ENCODE results near the gene LIPN.

LIPN gene

DNA sequence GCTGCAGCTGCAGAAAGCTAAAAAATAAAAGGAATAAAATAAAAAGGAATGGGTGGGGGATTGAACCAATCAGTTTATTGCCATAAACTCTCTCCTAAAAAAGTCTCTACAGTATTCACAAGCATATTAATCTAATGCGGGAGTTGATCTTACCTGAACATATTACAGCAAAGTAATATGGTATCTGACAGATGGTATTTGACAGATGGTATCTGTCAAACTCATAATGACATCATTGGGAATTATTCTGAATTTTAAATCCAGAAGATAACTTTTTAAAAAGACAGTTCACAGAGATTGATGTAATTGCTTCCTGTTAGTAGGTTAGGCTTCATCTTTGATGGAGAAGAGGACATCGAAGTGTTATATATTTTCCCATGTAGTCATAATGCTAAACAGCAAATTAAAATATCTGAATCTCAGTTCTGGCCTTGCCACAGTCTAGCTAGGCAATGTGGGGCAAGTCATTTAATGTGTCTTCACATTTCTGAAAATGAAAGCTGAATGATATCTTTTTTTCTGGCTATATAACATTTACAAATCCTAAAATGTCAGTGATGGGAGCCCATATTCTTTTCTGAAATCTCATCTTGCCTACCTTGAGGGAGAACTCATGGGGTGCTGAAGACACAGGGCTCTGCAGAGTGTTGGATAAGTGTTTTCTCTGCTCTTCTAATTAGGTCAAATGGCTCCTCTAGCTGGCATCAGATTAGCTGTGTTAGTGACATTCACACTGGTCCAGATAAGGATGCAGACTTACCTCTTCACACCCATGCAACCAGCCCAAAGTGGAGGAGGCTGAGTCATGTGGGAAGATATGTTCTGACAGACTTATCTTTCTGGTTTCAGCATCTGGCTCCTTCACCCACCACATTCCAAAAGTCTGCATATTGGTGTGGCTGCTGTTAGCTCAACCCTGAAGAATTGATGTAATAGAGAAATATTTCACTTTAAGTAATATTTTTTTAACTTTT, 40.6 kb downstream of the LIPN start:
- H3K27ac ChIP-seq (ENCODE audit: low read depth in 2 of 2, low read length in 2 of 2), result no peak overlapping the region
- H3K9me3 ChIP-seq (ENCODE audit: control insufficient read depth in 2 of 2, low read length in 2 of 2), result no peaks in the 10 kb centered on the region
- H3K36me3 ChIP-seq (ENCODE audit: control insufficient read depth in 2 of 2, insufficient read depth in 2 of 2, low read length in 2 of 2), result no peaks in the 10 kb centered on the region
- H3K4me1 ChIP-seq (ENCODE audit: control insufficient read depth in 2 of 2, insufficient read depth in 2 of 2, low read length in 2 of 2), result no peaks in the 10 kb centered on the region
- no peaks in the 10 kb centered on the region for H3K27me3 ChIP-seq (ENCODE audit: control insufficient read depth in 2 of 2, insufficient read depth in 2 of 2, low read length in 2 of 2)
- no peak overlapping the region for H3K4me3 ChIP-seq (ENCODE audit: low read length in 2 of 2)
- no peak overlapping the region for H3K9ac ChIP-seq (ENCODE audit: low read depth in 1 of 2, low read length in 2 of 2)

DNA sequence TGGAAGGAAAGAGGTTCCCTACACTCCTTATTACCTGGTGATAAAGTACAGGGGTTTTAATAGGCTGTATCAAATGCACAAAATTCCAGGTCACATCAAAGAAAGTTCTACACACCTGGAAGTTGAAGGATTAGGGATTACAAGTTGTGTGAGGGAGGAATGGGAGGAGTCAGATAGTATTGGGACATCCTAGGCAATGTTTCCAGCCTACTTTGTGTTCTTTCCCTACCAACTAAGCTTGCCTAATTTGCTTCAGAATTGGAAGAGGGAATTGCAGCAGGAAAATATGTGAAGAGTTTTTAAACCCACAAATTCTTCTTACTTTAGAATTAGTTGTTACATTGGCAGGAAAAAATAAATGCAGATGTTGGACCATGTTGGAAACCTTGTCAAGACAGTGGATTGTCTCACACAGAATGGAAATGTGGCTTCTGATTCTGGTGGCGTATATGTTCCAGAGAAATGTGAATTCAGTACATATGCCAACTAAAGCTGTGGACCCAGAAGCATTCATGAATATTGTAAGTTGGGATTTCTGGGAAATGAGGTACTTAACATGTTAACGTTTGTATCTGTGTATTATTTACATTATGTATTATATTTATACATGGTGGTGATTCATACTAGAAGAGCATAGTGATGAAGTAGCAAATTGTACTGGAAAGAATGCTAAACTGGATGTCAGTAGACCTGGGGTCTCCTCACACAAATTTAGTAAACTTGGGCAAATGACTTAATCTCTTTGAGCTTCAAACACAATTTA, 42.9 kb downstream of the LIPN start, which contains the start of gene LIPM:
Gene LIPM (plus strand): TSS at position 208 of the 763 bp plus-strand sequence. CDS start 167 bp downstream, at position 375.
- Histone ChIP-seq H3K9ac (ENCODE audit: low read depth in 1 of 2, low read length in 2 of 2) (no peak within 1 kb of the TSS), H3K9me3 (ENCODE audit: control insufficient read depth in 2 of 2, low read length in 2 of 2) (no peaks in the 10 kb centered on the region), H3K4me3 (ENCODE audit: low read length in 2 of 2) (no peak within 1 kb of the TSS), H3K36me3 (ENCODE audit: control insufficient read depth in 2 of 2, insufficient read depth in 2 of 2, low read length in 2 of 2) (no peaks in the 10 kb centered on the region), H3K27me3 (ENCODE audit: control insufficient read depth in 2 of 2, insufficient read depth in 2 of 2, low read length in 2 of 2) (no peaks in the 10 kb centered on the region), H3K27ac (ENCODE audit: low read depth in 2 of 2, low read length in 2 of 2) (no peak within 1 kb of the TSS), H3K4me1 (ENCODE audit: control insufficient read depth in 2 of 2, insufficient read depth in 2 of 2, low read length in 2 of 2) (no peaks in the 10 kb centered on the region)

DNA sequence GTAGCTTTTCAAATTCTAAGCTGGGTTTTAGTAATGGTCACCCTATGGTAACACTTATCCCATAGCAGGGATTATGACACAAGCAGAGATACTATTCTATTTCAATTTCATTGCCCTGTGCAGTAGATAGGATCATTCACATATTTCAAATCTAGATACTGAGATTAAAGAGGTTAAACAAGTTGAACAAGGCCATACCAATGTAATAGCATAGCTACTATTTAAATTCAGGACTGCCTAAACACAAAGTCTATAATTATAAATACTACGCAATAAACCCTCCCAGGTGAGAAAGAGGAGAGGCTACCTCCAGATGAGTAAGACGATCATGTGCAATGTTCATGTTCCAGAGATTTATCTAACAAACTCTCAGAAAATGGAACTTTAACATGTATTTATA, 43.8 kb downstream of the LIPN start:
- Histone ChIP-seq H3K27me3 (ENCODE audit: control insufficient read depth in 2 of 2, insufficient read depth in 2 of 2, low read length in 2 of 2) (no peaks in the 10 kb centered on the region), H3K9ac (ENCODE audit: low read depth in 1 of 2, low read length in 2 of 2) (no peak overlapping the region), H3K9me3 (ENCODE audit: control insufficient read depth in 2 of 2, low read length in 2 of 2) (no peaks in the 10 kb centered on the region), H3K4me3 (ENCODE audit: low read length in 2 of 2) (no peak overlapping the region), H3K27ac (ENCODE audit: low read depth in 2 of 2, low read length in 2 of 2) (no peak overlapping the region), H3K36me3 (ENCODE audit: control insufficient read depth in 2 of 2, insufficient read depth in 2 of 2, low read length in 2 of 2) (no peaks in the 10 kb centered on the region), H3K4me1 (ENCODE audit: control insufficient read depth in 2 of 2, insufficient read depth in 2 of 2, low read length in 2 of 2) (no peaks in the 10 kb centered on the region)

DNA sequence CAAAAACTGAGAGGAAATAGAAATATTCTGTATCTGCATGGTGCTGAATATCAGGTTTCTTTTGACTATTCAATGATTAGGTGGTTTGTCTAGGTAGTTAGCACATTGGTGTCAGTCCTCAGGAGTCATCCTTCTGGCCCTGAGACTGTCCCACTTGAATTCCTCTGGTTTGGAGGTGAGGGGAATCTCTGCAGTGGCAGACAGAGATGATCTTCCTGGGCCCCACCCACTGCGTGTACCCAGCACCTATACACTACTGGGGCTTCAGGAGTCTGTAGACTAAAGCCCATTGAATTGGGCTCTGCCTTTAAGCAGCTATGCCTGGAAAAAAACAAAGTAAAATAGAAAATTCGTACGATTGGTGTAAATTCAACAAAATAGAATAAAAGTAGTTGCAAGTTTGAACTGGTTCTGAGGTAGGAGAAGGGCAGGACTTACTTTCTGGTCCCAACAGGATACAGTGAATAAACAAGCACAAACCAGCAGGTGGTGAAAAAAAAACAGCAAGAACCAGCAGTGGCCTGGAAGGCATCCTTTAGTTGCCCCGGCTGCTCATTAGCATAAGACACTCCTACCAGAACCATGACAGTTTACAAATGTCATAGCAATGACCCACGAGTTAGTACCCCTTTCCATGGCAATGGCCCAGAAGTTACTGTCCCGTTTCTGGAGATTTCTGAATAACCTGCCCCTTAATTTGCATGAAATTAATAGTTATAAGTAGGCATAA, 44.4 kb downstream of the LIPN start:
- Histone ChIP-seq H3K27ac (ENCODE audit: low read depth in 2 of 2, low read length in 2 of 2) (no peak overlapping the region), H3K4me1 (ENCODE audit: control insufficient read depth in 2 of 2, insufficient read depth in 2 of 2, low read length in 2 of 2) (no peaks in the 10 kb centered on the region), H3K9me3 (ENCODE audit: control insufficient read depth in 2 of 2, low read length in 2 of 2) (no peaks in the 10 kb centered on the region), H3K9ac (ENCODE audit: low read depth in 1 of 2, low read length in 2 of 2) (no peak overlapping the region), H3K4me3 (ENCODE audit: low read length in 2 of 2) (no peak overlapping the region), H3K27me3 (ENCODE audit: control insufficient read depth in 2 of 2, insufficient read depth in 2 of 2, low read length in 2 of 2) (no peaks in the 10 kb centered on the region), H3K36me3 (ENCODE audit: control insufficient read depth in 2 of 2, insufficient read depth in 2 of 2, low read length in 2 of 2) (no peaks in the 10 kb centered on the region)

DNA sequence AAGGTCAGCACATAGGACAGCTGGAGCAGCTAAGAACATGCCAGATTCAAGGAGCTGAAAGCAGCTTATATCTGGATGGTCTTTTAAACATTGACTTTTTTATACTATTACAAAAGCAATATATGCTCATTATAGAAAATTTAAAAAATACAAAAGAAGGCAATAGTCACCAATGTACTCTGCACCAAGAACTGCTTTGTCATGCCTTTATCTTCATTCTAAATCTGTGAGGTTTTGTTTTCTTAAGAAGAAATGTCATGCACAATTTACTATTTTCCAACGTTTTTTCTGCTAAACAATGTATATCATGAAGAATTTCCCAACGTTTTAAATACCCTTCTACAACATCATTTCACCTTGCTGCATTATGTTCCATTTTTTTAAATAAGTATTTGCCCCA, 45.5 kb downstream of the LIPN start:
- H3K27ac ChIP-seq (ENCODE audit: low read depth in 2 of 2, low read length in 2 of 2), result no peak overlapping the region
- no peaks in the 10 kb centered on the region for H3K9me3 ChIP-seq (ENCODE audit: control insufficient read depth in 2 of 2, low read length in 2 of 2)
- H3K4me1 ChIP-seq (ENCODE audit: control insufficient read depth in 2 of 2, insufficient read depth in 2 of 2, low read length in 2 of 2), result no peaks in the 10 kb centered on the region
- no peaks in the 10 kb centered on the region for H3K27me3 ChIP-seq (ENCODE audit: control insufficient read depth in 2 of 2, insufficient read depth in 2 of 2, low read length in 2 of 2)
- H3K9ac ChIP-seq (ENCODE audit: low read depth in 1 of 2, low read length in 2 of 2), result no peak overlapping the region
- no peak overlapping the region for H3K4me3 ChIP-seq (ENCODE audit: low read length in 2 of 2)
- H3K36me3 ChIP-seq (ENCODE audit: control insufficient read depth in 2 of 2, insufficient read depth in 2 of 2, low read length in 2 of 2), result no peaks in the 10 kb centered on the region

DNA sequence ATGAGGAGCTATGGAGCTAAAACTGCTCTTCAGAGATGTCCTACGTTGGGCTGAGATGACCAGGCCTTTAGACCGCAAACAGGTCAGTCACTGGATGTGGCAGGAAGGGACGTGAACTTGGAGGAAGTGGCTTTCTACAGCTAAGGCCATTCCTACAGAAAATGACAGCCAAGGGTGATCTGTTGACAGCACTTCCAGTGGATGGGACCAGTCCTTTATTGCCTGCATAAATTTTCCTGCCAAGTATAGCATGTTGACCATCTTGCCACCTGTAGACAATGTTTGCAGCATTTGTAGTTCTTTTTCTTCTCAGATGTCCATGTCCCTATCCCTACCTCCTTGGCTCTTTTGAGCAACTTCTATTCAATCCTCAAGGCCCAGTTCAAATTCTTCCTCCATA, 46.1 kb downstream of the LIPN start:
- H3K9ac ChIP-seq (ENCODE audit: low read depth in 1 of 2, low read length in 2 of 2), result no peak overlapping the region
- no peak overlapping the region for H3K27ac ChIP-seq (ENCODE audit: low read depth in 2 of 2, low read length in 2 of 2)
- no peak overlapping the region for H3K4me3 ChIP-seq (ENCODE audit: low read length in 2 of 2)
- H3K4me1 ChIP-seq (ENCODE audit: control insufficient read depth in 2 of 2, insufficient read depth in 2 of 2, low read length in 2 of 2), result no peaks in the 10 kb centered on the region
- no peaks in the 10 kb centered on the region for H3K36me3 ChIP-seq (ENCODE audit: control insufficient read depth in 2 of 2, insufficient read depth in 2 of 2, low read length in 2 of 2)
- H3K9me3 ChIP-seq (ENCODE audit: control insufficient read depth in 2 of 2, low read length in 2 of 2), result no peaks in the 10 kb centered on the region
- no peaks in the 10 kb centered on the region for H3K27me3 ChIP-seq (ENCODE audit: control insufficient read depth in 2 of 2, insufficient read depth in 2 of 2, low read length in 2 of 2)

DNA sequence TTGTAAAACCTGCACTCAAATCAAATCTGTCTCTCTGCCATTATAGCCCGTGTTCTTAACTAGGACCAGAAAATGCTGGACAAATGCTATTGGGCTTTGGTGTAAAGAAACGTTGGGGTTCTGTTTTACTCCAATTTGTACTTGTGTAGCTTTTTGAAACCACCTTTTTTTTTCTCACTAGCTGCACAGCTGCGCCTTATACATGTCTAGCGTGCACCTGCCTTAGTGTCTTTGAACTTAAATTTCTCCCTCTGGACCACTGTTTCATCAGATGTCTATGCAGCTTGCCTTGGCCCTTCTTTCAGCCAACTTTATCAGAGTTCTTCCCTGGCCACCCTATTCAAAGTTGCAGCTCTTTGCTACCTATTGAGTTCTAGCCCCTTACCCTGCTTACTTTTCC, 49.8 kb downstream of the LIPN start:
- Histone ChIP-seq H3K36me3 (ENCODE audit: control insufficient read depth in 2 of 2, insufficient read depth in 2 of 2, low read length in 2 of 2) (no peaks in the 10 kb centered on the region), H3K27ac (ENCODE audit: low read depth in 2 of 2, low read length in 2 of 2) (no peak overlapping the region), H3K27me3 (ENCODE audit: control insufficient read depth in 2 of 2, insufficient read depth in 2 of 2, low read length in 2 of 2) (no peaks in the 10 kb centered on the region), H3K4me1 (ENCODE audit: control insufficient read depth in 2 of 2, insufficient read depth in 2 of 2, low read length in 2 of 2) (no peaks in the 10 kb centered on the region), H3K4me3 (ENCODE audit: low read length in 2 of 2) (no peak overlapping the region), H3K9ac (ENCODE audit: low read depth in 1 of 2, low read length in 2 of 2) (no peak overlapping the region), H3K9me3 (ENCODE audit: control insufficient read depth in 2 of 2, low read length in 2 of 2) (no peaks in the 10 kb centered on the region)

DNA sequence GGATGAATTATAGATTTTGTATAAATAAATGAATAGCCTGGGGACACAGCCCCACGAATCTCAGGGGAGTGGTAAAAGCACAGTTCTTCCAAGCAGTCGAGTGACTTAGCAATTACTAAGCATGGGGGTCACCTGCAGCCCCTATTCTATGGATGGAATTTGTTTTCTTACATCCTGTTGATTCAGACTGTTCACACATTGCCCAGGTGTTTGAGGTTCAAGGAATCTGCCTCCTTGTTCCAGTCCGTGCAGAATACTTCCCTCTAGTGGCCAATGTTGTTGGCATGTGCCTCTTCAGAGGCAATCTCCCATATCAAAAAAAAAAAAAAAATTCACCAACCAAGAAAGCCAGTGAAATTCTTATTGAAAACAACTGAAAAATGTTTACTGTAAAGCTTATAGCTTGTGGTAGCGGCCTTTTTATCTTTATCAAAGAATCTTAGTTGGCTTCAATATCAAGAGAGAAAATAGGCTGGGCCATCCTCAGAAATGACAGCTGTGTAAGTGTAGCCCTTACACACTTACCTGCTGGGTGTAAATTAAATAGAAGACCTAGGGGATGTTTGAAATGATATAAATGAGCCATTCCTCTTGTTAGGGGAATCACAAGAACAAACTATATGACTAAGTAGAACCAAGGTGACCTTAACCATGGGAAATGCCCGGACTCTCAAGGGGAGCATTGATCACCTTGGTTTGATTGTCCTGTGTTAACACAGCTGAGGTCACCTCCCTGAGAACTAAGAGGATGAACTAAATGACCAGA, 50.6 kb downstream of the LIPN start:
- Histone ChIP-seq H3K27me3 (ENCODE audit: control insufficient read depth in 2 of 2, insufficient read depth in 2 of 2, low read length in 2 of 2) (no peaks in the 10 kb centered on the region), H3K9me3 (ENCODE audit: control insufficient read depth in 2 of 2, low read length in 2 of 2) (no peaks in the 10 kb centered on the region), H3K27ac (ENCODE audit: low read depth in 2 of 2, low read length in 2 of 2) (no peak overlapping the region), H3K36me3 (ENCODE audit: control insufficient read depth in 2 of 2, insufficient read depth in 2 of 2, low read length in 2 of 2) (no peaks in the 10 kb centered on the region), H3K4me3 (ENCODE audit: low read length in 2 of 2) (no peak overlapping the region), H3K9ac (ENCODE audit: low read depth in 1 of 2, low read length in 2 of 2) (no peak overlapping the region), H3K4me1 (ENCODE audit: control insufficient read depth in 2 of 2, insufficient read depth in 2 of 2, low read length in 2 of 2) (no peaks in the 10 kb centered on the region)

DNA sequence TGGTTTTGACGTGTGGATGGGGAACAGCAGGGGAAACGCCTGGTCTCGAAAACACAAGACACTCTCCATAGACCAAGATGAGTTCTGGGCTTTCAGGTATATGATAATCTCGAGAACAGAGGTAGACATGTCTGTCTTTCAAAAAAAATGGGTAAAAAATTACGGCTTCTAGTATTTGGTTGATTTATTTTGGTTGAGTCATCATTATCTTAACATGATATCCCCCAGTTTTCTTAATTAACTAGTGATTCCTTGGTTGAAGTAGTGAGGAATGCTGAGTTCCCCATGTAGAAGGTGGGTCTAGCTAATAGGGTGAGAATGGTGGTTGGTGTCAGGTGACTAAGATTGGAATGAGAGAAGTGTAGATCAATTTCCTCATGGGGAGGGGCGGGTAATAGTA, 53.4 kb downstream of the LIPN start:
- H3K27me3 ChIP-seq (ENCODE audit: control insufficient read depth in 2 of 2, insufficient read depth in 2 of 2, low read length in 2 of 2), result no peaks in the 10 kb centered on the region

More for the DNA sequence above, 53.4 kb downstream of the LIPN start:
- Histone ChIP-seq H3K36me3 (ENCODE audit: control insufficient read depth in 2 of 2, insufficient read depth in 2 of 2, low read length in 2 of 2) (no peaks in the 10 kb centered on the region), H3K4me1 (ENCODE audit: control insufficient read depth in 2 of 2, insufficient read depth in 2 of 2, low read length in 2 of 2) (no peaks in the 10 kb centered on the region), H3K4me3 (ENCODE audit: low read length in 2 of 2) (no peak overlapping the region), H3K9ac (ENCODE audit: low read depth in 1 of 2, low read length in 2 of 2) (no peak overlapping the region), H3K27ac (ENCODE audit: low read depth in 2 of 2, low read length in 2 of 2) (no peak overlapping the region), H3K9me3 (ENCODE audit: control insufficient read depth in 2 of 2, low read length in 2 of 2) (no peaks in the 10 kb centered on the region)

Data from mucosa of rectum (tissue), 2 donors.